GM23248 (cell line): ENCODE data around the gene CSNK1A1. TPM values are rescaled to one million over a fixed set of nuclear protein-coding genes. Genes with fewer than 3 reads are reported as not detected.
"Not testable (repeated sequence)": the region's sequence is repeated elsewhere in the genome, so short reads cannot be mapped to it uniquely, and the experiment has no call there.

ENCODE experiments used
- DNase-seq: peaks from one replicate; pipeline ENCODE4 v3.0.0-alpha.2; 2015
- H2AFZ ChIP-seq: fragments of 200-600 bp; sonication (generic); 2 replicates; pipeline ENCODE4 v1.6.1; 2016; ENCODE audit warnings: antibody characterized with exemption
- H3F3A ChIP-seq: fragments of 200-600 bp; sonication (generic); 2 replicates; pipeline ENCODE4 v1.6.1; 2016; ENCODE audit warnings: mild to moderate bottlenecking, antibody characterized with exemption, mixed run types; ENCODE audit not compliant: insufficient read depth
- H3K27ac ChIP-seq: fragments of 200-600 bp; sonication (generic); 2 replicates; pipeline ENCODE4 v1.5.1; 2016; ENCODE audit warnings: mild to moderate bottlenecking
- H3K27me3 ChIP-seq: fragments of 200-600 bp; sonication (generic); replicated peaks from 2 replicates; pipeline ENCODE4 v1.6.1; 2016; ENCODE audit warnings: mild to moderate bottlenecking; ENCODE audit not compliant: insufficient read depth
- H3K36me3 ChIP-seq: fragments of 200-600 bp; sonication (generic); 2 replicates; pipeline ENCODE4 v1.6.1; 2016; ENCODE audit warnings: low read depth, mild to moderate bottlenecking
- H3K4me1 ChIP-seq: fragments of 200-600 bp; sonication (generic); 2 replicates; pipeline ENCODE4 v1.6.1; 2016; ENCODE audit warnings: mild to moderate bottlenecking; ENCODE audit not compliant: insufficient read depth
- H3K4me2 ChIP-seq: fragments of 200-600 bp; sonication (generic); one replicate; pipeline ENCODE4 v1.6.1; 2016; ENCODE audit warnings: mild to moderate bottlenecking; ENCODE audit not compliant: unreplicated experiment
- H3K4me3 ChIP-seq: fragments of 200-600 bp; sonication (generic); 2 replicates; pipeline ENCODE4 v1.5.1; 2016; ENCODE audit warnings: mild to moderate bottlenecking
- H3K79me2 ChIP-seq: fragments of 200-600 bp; sonication (generic); 2 replicates; pipeline ENCODE4 v1.6.1; 2016; ENCODE audit warnings: mild to moderate bottlenecking; ENCODE audit not compliant: insufficient read depth
- H3K9ac ChIP-seq: fragments of 200-600 bp; sonication (generic); 2 replicates; pipeline ENCODE4 v1.6.1; 2016; ENCODE audit warnings: mild to moderate bottlenecking
- H3K9me2 ChIP-seq: fragments of 200-600 bp; sonication (generic); 2 replicates; pipeline ENCODE4 v1.6.1; 2016; ENCODE audit warnings: mixed run types, mild to moderate bottlenecking, moderate library complexity; ENCODE audit not compliant: insufficient read depth
- H3K9me3 ChIP-seq: fragments of 200-600 bp; sonication (generic); one replicate; pipeline ENCODE4 v1.6.1; 2017; ENCODE audit warnings: low read depth
- H4K20me1 ChIP-seq: fragments of 200-600 bp; sonication (generic); 2 replicates; pipeline ENCODE4 v1.6.0; 2016; ENCODE audit not compliant: insufficient read depth
- EZH2 ChIP-seq: fragments of 200-600 bp; sonication (generic); IDR thresholded peaks from 2 replicates; pipeline ENCODE4 v1.6.1; 2018; ENCODE audit warnings: antibody characterized with exemption, mild to moderate bottlenecking; ENCODE audit not compliant: insufficient read depth, poor library complexity, severe bottlenecking
- EZH2phosphoT487 ChIP-seq: fragments of 200-600 bp; sonication (generic); IDR thresholded peaks from 2 replicates; pipeline ENCODE4 v1.6.1; 2018; ENCODE audit warnings: antibody characterized with exemption, moderate library complexity, mild to moderate bottlenecking, low read depth; ENCODE audit not compliant: insufficient read depth
- WGBS, 2 experiments: methylation state at CpG; one replicate each; pipeline ENCODE4 v1.1.6; 2015 to 2017; ENCODE audit warnings: low lambda C conversion rate in 2 of 2, low coverage in 1 of 2; ENCODE audit errors: missing lambda C conversion rate in 2 of 2; 5-methylcytosine and 5-hydroxymethylcytosine counted together
- in situ Hi-C: fragments of 300-500 bp; cut with MboI; formaldehyde crosslinking; loops from 2 replicates; pipeline ENCODE4 v1.15.0; 2020
- polyA plus RNA-seq: library from polyadenylated mRNA; unstranded; fragments of >200 nt; fragmentation: Nextera tagmentation; extraction: Ambion mirVana; gene quantifications from 2 replicates; pipeline ENCODE4 v1.2.1, GENCODE V29; 2016
- total RNA-seq: library from RNA; depleted of rRNA; stranded (reverse); fragments of >200 nt; shearing (Covaris generic); gene quantifications from 2 replicates; pipeline ENCODE4 v1.2.3, GENCODE V29; 2014

The CSNK1A1 gene
- total and polyA plus RNA-seq, 2 experiments from 2014 or later = 228 to 415 TPM

GRCh38 chr5:149448831-149449714 is 102.2 kb downstream of the CSNK1A1 start:
- no peaks in the 10 kb centered on the region for H3K9me2 ChIP-seq
- no peaks in the 10 kb centered on the region for H3K27me3 ChIP-seq
- H3K9ac ChIP-seq = no peak overlapping the region
- TF ChIP-seq EZH2phosphoT487 = no peak
- TF ChIP-seq EZH2 = no peak
- H3K79me2 ChIP-seq = no peaks in the 10 kb centered on the region
- 0 out of 2 replicates have a peak overlapping the region, but pooled peaks have one; percentile 11 for H2AFZ ChIP-seq
- H4K20me1 ChIP-seq = no peaks in the 10 kb centered on the region
- H3K9me3 ChIP-seq = no peaks in the 10 kb centered on the region
- H3K36me3 ChIP-seq = no peaks in the 10 kb centered on the region
- 96 to 98% methylated on average over 7 of the region's 7 CpGs for WGBS, 2 experiments
- no peak overlapping the region for H3K4me3 ChIP-seq
- peaks cover 63% of the 10 kb centered on the region for H3K4me1 ChIP-seq
- H3F3A ChIP-seq = peaks cover 52% of the 10 kb centered on the region
- peak overlapping the region; percentile 33; the same call in 1 of the 2 replicates for H3K27ac ChIP-seq
- in situ Hi-C loops = no loop called here
- DNase-seq = no peak
- no peak overlapping the region for H3K4me2 ChIP-seq

DNA sequence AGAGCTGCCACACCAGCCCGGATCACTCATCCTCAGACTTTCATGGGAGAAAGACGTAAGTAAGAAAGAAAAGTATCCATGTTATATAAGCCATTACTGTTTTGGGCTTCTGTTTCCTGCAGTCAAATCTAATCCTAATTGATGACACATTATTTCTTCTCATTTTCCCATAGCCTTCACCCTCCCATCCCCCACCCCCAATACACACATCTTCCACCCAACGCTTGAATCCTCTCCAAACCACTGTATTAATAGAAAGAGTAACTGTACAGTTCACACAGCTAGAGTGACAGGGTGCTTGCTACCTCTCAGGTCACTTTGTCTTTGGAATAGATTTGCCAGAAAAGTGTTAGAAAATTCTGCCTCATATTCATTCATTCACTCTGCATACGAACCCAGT is 102.8 kb downstream of the CSNK1A1 start:
- Histone ChIP-seq H2AFZ (0 out of 2 replicates have a peak overlapping the region, but pooled peaks have one; percentile 11), H3K4me2 (no peak overlapping the region), H3K9ac (no peak overlapping the region), H3F3A (peaks cover 52% of the 10 kb centered on the region), H3K4me1 (peaks cover 56% of the 10 kb centered on the region), H3K36me3 (no peaks in the 10 kb centered on the region), H3K79me2 (no peaks in the 10 kb centered on the region), H3K4me3 (no peak overlapping the region), H4K20me1 (no peaks in the 10 kb centered on the region), H3K27ac (peak overlapping the region; percentile 33; the same call in 1 of the 2 replicates), H3K9me3 (no peaks in the 10 kb centered on the region), H3K9me2 (no peaks in the 10 kb centered on the region), H3K27me3 (no peaks in the 10 kb centered on the region)
- in situ Hi-C loops = no loop called here
- WGBS, 2 experiments = 78 to 81% methylated on average over 4 of the region's 4 CpGs
- TF ChIP-seq EZH2 = no peak
- no peak for TF ChIP-seq EZH2phosphoT487
- DNase-seq = no peak

DNA sequence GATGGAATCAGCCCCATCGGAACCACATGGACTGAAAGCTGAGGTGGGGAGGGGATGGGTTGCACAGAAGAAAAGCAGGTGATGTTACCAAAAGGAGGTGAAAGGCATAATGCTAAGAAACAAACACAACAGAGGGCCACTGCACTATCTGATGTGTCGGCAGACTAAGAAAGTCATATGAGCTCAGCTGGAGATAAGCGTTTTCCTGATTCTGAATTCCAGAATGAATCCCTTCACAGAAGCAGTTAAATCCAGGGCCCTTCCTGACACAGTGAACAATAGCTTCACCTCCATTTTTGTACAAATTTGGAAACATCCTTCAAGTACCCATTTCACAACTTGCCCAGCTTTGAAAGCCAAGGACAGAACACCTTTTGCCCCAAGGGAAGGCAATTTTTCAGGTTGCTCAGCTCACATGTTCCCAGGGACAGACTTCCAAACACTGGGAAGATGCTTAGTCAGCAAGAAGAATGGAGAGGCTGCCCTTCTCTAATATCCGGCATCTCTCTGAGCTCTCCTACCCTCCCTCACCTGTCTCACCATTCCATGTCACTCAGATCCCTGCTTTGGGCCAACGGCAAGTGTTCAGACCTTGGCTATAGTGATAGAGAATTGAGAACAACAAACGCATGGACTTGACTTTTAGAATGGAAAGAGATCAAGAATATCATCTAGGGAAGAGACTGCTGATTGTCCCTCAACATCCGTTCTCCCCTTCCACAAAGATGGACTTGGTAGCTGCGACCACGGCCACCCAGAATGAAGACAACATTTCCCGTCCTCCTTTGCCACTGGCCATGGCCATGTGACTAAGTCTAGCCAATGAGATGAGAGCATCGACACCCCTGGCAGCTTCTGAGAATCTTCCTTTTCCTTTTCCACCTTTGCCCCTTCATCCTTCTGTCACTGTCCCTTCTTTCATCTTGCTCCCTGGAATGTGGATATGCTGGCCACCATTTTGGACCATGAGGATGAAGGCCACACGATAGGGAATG is 103.6 kb downstream of the CSNK1A1 start:
- Histone ChIP-seq H3K27me3 (no peaks in the 10 kb centered on the region), H3K9me2 (no peaks in the 10 kb centered on the region), H3K4me2 (no peak overlapping the region), H4K20me1 (no peaks in the 10 kb centered on the region), H3K36me3 (no peaks in the 10 kb centered on the region), H3K4me3 (no peak overlapping the region), H3K9ac (no peak overlapping the region), H2AFZ (no peak overlapping the region), H3K79me2 (no peaks in the 10 kb centered on the region), H3F3A (peaks cover 47% of the 10 kb centered on the region), H3K9me3 (no peaks in the 10 kb centered on the region), H3K4me1 (peaks cover 52% of the 10 kb centered on the region), H3K27ac (0 out of 2 replicates have a peak overlapping the region, but pooled peaks have one; percentile 24)
- TF ChIP-seq EZH2 = no peak
- no peak for TF ChIP-seq EZH2phosphoT487
- no peak for DNase-seq
- 93 to 96% methylated on average over 12 of the region's 12 CpGs for WGBS, 2 experiments
- in situ Hi-C loops = no loop called here

- H4K20me1 ChIP-seq, H3K9ac ChIP-seq, H3K27me3 ChIP-seq, H3K9me3 ChIP-seq, H3K79me2 ChIP-seq, H3K36me3 ChIP-seq, DNase-seq, H3K4me3 ChIP-seq, in situ Hi-C loops, H3K9me2 ChIP-seq, H2AFZ ChIP-seq: not testable (repeated sequence)
- Histone ChIP-seq H3K27ac (peak overlapping the region; percentile 92), H3K4me1 (peaks cover 47% of the 10 kb centered on the region), H3F3A (peaks cover 38% of the 10 kb centered on the region), H3K4me2 (peak overlapping the region; percentile 12)
- 93 to 100% methylated on average over 3 of the region's 3 CpGs for WGBS, 2 experiments
These were observed 104.4 kb downstream of the CSNK1A1 start for GRCh38 chr5:149446794-149447193.
